ENCODE measurements around the gene DHRS3.

Gene DHRS3

GRCh38 chr1:12636098-12636950 is 18.3 kb upstream of the DHRS3 start:
- DNase-seq = peak; percentile 65

GRCh38 chr1:12634696-12635202 is 16.7 kb upstream of the DHRS3 start:
- DNase-seq = no peak

DNA sequence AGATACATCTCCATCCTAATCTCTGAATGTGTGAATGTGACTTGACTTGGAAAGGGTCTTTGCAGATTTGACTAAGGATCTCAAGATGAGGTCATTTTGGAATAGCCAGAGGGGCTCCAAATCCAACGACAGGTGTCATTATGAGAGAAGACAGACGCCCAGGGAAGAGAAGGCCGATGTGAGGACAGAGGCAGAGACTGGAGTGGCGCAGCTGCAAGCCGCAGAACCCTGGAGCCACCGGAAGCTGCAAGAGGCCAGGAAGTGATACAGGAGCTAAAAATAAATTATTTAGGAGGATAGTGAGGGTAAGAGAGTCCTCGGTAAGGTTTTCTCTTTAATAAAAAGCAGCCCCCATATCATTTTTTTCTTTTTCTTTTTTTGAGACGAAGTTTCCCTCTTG is 16.1 kb upstream of the DHRS3 start:
- DNase-seq = no peak

GRCh38 chr1:12631571-12631970 is 13.6 kb upstream of the DHRS3 start:
- DNase-seq = no peak

DNA sequence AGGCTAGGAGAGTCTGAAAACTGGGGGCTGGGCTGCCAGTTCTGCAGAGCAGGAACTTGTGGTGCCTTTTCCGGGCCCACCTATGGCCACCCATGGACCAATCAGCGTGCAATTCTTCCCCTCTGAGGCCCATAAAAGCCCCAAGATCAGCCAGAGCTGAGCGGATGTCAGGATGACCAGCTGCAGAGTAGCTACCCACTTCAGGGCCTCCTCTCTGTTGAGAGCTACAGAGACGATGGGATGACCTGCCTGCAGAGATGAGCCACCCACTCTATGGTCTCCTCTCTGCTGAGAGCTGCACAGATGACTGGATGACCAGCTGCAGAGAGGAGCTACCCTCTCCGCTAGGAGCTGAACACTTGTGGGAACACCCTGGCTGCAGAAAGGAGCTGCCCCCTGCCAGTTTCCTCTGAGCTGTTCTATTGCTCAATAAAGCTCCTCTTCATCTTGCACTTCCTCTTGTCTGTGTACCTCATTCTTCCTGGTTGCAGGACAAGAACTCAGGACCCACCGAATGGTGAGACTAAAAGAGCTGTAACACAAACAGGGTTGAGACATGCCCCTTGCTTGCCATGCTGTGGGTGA is 13.0 kb upstream of the DHRS3 start:
- no peak for DNase-seq

DNA sequence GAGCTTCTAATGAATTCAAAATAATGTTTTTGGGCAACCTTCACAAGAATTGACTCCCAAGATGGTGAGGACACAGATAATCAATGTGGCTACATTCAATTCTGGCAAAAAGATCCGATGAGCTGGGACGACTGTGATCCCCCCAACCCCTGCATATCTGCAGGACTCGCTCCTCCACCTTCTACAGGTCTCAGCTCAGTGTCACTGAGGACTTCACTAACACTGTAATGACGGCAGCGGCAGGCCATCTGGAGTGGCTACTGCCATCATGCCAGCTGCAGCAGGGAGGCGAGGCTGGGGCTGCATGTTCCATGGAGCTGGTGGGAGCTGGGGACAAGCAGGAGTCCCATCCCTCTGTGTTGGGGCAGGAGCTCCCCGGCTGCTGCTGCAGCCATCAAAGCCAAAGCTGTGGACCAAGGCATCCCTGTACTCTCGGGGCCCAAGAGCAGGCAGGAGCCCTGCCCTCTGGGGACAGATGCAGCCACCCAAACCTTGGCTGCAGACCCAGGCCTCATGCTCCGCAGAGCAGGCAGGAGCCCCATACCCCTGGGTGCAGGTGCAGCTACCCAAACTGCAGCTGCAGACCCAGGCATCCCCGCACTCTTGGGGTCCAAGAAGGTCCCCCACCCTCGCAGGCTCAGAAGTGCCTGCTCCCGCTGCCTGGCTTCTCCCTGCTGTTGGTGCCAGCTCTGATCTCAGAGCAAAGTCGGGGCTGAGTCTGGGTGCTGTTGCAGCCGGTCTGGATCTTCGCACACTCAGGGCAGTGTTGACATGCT is 12.2 kb upstream of the DHRS3 start:
- DNase-seq = no peak

- DNase-seq = no peak
Measured at GRCh38 chr1:12629511-12629956, 11.5 kb upstream of the DHRS3 start.

- no peak for DNase-seq
Measured at GRCh38 chr1:12627296-12627695, 9.3 kb upstream of the DHRS3 start.

GRCh38 chr1:12626888-12627287 is 8.9 kb upstream of the DHRS3 start:
- DNase-seq = no peak

- no peak for DNase-seq
Measured at GRCh38 chr1:12625276-12625675, 7.3 kb upstream of the DHRS3 start.

DNA sequence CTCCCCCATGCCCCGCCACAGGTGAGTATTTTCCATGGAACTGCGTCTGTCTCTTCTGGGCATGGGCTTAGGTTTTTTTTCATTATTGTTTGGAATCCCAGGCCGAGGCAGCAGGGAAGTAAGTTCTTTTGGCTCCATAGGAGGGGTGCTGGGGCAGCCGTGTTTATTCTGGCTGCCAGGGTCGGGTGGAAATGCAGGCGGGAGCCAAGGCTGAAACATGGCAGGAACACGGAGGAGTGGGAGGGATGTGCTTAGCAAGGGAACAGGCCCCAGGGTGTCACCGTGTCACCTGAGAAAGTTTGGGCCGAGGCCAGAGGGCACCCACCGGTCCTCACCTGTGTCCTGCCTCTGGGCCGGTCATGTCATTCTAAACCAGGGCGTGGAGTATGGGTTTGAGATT is 4.5 kb upstream of the DHRS3 start:
- DNase-seq = no peak

- DNase-seq = no peak
Measured at GRCh38 chr1:12621346-12622335, 3.6 kb upstream of the DHRS3 start.

DNA sequence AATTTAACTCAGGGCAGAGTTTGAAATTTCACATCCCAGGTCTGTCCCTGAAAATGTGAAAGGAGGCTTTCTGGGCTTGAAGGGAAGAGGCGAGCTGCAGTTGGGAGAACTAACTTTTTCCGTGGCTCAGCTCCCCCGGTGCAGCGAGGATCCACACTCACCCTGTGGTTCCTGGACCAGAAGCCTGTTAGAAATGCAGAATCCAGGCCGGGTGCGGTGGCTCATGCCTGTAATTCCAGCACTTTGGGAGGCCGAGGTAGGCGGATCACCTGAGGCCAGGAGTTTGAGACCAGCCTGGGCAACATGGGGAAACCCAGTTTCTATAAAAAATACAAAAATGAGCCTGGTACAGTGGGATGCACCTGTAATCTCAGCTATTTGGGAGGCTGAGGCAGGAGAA is 2.9 kb upstream of the DHRS3 start:
- DNase-seq = no peak

DNA sequence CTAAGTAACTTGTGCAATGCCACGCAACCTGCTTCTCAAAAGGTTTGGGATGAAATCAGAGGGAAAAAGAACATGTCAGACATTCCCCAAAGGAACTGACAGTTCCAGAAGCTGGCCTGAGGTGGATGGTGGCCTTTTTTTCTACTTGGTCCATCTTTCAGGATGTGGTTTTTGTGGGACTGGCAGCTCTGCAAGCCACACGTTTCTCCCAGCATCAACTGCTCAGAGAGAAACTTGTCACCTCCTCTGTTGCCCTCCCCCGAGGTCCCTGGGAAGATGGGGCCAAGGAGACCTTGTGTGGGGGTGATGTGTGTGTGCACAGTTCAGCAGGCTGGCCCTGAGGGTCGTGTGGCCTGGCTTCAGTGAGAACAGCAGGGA is 2.5 kb upstream of the DHRS3 start:
- DNase-seq = peak; percentile 26

GRCh38 chr1:12619792-12620487 is 1.9 kb upstream of the DHRS3 start:
- DNase-seq = peak; percentile 85

GRCh38 chr1:12618965-12619791 is 1.2 kb upstream of the DHRS3 start:
- peak; percentile 91 for DNase-seq

DNA sequence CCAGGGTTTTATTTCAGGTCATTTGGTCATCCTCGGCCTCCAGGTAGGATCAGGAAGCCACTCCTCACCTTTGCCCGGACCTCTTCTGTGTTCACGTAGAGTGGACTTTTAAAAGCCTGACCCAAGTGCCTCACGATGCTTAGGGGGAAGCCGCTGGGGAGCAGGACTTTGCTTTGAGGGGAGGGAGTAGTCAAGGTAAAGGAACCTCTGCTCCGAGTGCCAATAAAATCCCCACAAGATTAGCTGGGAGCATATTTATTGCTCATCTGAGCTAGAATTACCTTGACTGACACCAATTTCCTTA is 603 bp upstream of the DHRS3 start:
- no peak for DNase-seq

- DNase-seq = no peak
Measured at GRCh38 chr1:12617511-12617900, 504 bp downstream of the DHRS3 start.

GRCh38 chr1:12616709-12617373 is 1.2 kb downstream of the DHRS3 start:
- DNase-seq = peak; percentile 36

Data from EL (cell line).